Colon (tissue), 2 donors: ENCODE measurements around the gene AGAP1.

ENCODE experiments used
- FAIRE-seq: peaks from 2 replicates; lab custom pipeline; 2012; peaks lifted over from hg19 to GRCh38; lab: Jason Lieb, UNC
- donor health status: control.
- donor health status: control.

AGAP1 gene

DNA sequence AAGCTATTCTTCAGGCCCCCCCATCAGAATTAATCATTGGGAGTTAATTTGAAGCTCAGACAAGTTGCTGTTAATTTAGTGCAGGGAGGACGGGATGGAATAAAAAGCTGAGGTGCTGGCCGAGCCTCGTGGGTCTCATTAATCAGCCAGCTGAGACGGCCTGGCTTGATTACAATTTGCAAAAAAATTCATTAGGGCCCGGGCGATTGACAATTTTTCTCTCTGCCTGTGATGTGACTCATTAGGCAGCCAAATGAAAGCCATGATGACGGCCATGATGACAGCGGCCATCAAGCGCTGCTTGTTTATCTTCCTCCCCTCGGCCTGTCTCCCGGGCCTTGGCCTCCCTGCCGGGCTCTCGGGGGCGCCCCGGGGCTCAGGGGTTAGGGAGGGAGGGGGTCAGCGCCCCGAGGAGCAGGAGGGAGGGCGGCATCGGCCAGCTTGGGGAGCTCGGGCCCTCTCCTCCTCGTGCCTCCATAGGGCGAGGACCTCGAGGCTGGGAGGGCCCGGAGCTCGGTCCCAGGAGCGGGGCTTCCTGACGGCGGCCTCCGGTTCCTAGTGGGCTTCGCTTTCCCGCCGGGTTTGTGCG, 669.1 kb downstream of the AGAP1 start:
- FAIRE-seq: no peak

DNA sequence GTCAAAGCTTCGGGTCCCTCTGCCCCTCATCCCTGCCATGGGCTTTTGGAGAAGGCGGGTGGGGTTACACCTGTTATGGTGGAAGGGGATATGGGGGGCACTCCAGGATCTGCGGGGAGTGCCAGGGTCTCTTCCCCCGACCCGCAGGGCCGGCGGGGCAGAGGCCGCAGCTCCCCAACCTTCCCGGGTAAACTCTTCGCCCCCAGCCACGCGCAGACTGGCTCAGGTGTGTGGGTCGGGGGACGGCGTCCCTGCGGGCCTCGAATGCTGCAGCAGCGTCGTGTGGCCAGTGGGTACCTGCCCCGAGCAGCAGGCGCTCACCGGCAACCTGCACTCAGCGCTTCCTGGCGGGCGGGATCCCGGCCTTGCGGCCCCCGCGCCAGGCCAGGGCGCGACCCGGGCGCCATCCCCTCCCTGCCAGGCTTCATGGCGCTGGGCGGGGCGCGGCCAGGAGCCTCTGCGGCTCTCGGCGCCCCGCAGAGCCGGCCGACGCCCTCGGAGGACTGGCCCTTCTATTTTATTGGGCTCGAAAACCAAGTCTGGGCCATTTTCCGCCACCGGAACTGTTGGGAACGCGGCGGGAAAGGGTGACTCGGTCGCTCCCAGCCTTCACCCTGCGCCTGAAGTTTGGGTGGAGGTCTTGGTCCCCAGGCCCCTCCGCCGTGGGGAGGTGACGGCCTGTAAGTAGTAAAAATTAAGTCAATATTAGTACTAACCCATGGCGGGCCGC, 669.8 kb downstream of the AGAP1 start:
- FAIRE-seq: no peak

DNA sequence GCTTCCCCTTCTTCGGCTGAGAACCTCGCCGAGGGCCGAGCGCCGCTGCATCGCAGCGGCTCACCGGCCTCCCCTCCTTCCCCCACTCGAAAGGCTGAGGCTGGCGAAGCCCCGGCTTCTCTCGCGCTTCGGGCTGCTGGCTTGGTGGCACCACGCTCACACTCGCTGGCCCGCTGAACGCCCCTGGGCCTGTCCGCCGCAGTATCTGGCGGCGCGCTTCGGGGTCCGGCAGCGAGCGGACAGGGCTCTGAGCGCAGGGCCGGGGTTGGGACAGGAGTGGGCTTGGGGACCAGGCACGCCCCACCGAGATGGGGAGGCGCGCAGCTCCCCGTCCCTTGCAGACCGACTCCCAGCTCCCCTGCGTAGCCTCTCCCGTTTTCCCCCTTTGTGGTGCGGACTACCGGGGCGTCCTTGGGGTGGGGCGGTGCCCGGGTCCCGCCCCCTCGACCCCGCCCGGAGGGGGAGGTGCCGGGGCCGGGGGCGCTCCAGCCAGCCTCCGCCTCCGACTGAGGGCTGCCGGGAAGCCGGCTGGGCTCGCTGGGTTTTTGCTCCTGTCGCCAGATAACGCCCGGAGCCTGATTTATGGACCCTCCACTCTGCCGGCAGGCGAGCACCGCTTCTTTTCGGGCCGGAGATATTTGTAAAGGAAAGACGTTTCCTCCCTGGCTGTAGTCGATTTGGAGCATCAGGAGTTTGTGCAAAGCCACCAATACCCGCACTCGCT, 670.5 kb downstream of the AGAP1 start:
- FAIRE-seq: no peak

DNA sequence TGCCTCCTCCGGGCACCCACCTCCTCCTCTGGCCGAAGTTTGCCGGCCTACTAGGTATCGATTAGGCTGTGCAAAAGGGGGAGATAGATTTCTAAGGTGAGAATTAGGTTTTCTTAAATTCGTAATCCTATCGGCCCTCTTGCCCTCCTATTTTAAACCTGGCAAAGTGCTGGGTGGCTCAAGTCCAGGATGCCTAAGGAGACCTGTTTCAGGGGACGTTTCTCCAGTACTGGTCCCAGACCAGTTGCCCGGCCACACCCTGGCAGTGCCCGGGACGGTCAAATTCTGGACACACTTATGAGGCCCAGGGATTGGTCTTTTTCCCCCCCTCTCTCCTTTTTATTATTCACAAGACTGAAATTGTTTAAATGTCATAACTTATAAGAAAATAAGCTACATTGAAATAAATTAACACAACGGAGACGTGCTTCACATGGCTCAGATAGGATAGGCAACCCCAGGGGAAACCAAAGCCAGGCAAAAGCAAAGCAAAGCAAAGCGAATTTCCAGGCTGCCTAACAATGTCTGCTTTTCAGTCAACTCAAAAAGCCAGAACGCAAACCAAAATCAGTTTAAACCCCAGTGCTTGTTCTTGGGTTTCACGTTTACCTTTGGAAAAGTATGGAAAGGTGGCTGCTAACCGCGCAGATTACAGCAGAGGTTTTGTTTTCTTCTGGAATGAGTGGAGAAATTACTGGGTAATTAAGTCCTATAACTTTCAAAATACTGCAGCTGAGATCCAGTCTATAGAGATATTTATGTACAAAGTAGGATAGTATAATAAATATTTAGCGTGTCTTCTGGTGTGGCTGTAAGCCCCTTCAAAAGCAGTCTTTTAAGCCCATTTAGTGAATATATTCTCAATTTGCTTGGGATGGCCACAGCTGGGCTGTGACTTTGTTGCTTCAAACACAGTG, 671.3 kb downstream of the AGAP1 start:
- FAIRE-seq: no peak

DNA sequence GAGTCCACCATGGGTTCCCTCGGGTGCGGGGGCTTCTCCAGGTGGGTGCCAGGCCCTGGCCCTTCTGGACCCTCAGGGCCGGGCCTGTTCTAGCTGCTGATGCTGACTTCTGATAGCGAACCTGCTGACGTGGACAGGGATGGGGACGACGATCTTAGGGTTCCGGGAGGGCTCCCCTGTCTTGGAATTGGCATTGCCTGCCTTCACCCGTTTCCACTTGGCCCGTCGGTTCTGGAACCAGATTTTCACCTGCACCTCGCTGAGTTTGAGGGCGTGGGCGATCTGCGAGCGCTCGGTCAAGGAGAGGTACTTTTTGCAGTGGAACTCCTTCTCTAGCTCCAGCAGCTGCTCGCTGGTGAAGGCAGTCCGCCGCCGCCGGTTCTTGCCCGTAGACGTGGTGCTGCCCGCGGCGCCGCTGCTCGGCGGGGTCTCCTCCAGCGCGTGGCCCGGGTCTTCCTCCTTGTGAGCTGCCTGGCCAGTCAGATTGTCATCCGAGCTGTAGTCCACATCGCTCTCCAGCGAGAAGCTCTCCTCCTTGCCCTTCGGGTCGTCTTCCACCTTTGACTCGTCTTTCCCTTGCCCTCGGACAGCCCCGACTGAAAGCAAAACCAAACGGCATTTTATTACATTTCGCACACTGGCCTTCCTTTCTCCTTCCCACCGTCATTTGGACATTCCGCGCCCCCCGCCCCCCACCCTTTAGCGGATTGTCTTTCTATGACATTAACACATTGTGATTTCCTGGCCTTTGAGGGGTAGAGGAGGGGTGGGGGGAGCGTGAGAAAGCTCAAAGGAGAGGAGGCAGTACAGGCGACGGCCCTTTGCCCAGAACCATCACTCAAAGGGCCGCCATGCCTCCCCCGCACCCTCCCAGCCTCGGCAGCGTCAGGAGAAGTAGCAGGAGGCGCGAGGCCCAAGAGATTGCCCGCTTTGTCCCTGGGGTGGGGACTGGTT, 672.3 kb downstream of the AGAP1 start:
- no peak for FAIRE-seq

DNA sequence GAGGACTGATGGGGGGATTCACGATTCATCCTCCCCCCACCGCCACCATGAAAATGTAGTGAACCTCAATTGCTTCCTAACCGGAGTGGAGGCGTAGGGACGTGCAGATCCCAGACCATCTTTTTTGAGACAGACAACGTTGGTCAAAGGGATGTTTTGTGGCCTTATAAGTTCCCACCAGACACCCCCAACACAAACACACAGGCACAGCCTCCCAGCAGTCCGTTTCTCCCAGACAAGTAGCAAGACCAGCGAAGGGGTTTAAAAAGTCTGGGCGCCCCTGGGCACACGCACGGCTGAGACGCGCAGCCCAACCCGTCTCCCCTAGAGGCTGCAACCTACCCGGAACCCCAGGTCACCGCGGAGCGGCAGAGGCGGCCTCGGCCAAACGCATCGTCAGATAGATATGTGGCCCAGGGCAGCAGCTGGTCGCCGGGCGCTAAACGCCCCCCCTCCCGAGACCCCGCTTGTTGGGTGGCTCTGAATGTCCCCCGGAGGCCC, 673.0 kb downstream of the AGAP1 start:
- no peak for FAIRE-seq

DNA sequence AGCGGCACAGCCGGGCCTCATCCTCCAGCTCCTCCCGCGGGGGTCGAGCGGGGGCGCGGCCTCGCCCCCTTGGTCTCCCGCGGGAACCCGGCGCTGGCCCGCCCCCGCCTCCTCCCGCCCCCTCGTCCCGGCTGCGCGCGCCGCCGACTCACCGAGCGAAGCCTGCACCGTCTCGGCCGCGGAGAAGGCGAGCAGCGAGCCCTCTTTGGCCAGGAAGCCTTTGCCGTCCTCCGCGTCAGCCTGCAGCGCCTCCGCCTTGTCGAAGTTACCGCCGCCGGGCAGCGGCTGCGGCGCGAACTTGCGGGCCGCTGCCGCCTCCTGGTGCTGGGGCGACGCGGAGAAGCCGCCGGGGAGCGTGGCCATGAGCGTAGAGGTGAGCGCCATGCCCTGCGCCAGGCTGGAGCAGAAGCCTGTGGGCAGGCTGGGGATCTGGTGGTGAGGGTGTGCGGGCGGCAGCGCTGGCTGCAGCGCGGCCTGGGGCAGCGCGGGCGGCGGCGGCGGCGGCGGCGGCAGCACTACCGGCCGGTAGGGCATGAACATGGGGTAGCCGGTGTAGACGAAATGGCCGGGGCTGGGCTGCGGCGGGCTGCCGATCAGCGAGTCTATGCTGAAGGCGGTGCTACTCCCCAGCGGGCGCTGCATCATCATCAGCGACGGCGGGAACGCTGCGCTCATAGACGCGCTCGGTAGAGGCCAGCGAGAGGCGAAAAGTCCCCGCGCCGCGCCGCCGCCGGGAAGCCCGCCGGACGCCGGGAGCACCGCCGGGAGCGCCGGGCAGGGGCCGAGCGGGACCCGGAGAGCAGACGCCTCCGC, 673.7 kb downstream of the AGAP1 start:
- FAIRE-seq: no peak

DNA sequence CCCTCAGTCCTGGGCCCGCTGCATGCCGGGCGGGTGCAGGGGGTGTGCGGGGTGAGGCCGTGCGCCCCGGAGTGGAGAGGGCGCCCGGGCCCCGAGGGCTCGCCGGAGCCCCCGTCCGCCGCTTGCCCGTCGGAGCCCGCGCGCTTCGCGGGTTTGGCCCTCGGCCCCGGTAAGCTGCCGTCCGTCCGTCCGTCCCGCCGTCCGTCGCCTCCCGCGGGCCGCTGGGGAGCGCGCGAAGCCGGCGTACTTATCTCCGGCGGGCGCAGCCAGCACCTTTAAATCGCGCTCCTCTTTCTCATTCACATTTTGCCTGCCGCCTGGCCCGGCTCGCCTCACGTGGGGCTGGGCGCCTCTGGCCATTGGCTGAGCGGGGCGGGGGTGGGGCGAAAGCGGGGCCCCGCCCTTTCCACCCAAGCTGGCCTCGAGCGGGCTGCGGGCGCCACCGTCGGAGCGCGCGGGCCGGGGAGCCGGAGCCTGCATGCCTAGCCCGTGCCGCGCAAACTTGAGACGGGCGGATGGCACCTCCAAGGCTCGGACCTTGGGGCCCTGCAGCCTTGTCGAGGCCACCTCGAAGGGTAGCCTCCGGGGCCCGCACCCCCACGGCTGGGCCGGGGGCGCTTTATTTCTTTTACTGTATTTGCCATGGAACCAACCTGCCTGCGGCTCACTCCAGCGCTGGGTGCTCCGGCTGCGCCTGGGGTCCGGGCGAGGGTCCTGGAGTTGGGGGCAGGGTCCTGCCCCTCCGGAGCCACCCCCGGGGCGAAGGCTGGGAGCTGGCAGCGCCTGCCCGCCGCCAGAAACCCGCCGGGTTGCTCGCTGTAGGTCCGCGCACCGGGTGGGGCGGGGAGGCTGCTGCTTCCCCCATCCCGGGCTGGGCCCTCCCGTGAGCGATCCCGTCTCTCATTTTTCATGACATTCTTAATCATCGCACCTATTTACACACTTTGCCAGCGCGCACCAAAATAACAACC, 674.6 kb downstream of the AGAP1 start, which contains the start of gene GBX2:
Gene GBX2, minus strand, starts transcription at position 277 of the 971 bp plus-strand sequence. CDS start 415 bp downstream, outside the sequence.
- FAIRE-seq: no peak

DNA sequence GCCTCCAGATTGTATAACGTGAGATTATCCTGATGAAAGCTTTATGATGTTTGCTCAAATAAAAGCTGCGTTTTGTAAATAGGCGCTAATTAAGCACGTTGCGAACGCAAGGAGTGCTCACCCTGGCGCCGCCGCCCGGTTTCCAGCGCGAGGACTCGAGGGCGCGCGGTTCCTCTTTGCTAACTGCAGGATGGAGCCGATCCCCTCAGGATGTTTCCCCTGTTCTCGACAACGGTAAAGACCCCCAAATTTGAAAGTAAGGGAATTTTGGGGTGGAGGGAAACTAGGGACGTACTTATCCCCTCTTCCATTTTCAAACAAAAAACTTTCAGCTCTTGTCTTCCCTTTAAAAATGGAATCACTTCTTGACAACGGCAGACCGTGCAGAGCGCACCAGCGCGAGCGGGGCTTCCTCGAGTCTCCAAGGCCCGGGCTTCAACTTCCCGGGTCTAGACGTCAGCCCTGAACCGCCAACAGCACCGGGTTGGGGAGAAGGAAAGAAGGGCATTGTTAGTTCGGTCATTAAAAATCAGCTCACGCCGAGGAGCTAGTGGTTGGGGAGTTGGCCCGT, 675.4 kb downstream of the AGAP1 start:
- FAIRE-seq: no peak

DNA sequence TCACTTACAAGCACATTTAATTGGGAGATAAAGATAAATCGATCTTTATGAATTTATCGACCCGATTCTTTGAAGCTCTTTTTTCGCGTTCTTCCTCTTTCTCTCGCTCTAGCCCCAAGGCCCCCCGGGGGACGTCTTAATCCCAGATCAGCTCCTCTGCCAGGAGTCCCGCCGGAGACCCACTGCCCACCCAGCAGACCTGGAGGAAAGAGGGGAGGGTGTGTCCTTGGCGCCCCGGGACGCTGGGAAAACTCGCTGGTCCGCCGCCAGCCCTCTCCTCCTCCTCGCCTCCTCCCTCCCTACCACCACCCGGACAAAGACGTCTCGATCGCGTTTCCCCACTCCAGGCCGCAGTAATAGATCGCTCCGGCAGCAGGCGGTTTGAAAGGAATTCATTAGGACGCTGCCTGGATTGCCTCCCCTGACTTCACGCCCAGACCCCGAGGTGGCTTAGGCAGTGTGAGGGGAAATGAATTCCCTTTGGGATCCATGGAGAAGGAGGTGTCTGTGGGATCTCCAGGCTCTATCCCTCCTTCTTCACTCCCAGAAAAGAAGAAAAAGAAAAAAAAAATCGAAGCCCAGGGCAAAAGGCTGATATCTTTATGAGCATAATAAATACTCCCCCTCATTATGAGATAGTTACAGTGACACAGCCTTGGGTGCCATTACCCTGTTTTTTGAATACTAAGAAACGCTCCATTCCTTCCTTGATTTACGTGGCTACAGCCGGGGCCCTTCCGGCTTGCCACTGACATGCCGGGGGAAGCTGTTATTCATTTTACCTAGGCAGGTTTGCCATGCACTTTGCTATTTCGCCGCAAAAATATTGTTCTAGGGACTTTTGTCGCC, 676.1 kb downstream of the AGAP1 start:
- no peak for FAIRE-seq

DNA sequence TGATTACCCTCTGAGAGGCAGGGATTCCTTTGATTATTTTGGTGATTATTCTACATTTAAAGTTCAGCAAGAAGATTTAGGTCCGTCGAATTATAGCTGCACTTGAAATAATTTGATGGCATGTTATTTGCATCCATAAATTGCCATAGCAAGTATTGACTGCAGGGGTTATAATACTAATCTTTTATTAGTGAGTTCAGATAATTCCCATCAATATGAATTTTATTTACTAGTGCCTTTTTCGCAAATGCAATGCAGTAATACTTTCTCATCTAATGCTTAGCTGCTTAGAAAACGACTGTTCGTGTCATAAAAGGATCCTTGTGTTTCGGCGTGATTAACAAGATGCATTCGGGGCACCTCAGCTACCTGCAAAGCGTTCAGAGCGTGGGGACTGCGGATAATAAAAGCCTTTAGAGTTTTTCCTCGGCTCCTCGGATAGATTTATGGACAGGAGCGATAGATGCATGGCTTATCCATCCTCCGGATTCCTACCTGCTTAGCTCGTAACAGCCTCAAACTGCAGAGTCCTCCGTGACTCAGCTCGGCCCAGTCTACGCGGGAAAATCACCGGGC, 676.8 kb downstream of the AGAP1 start:
- FAIRE-seq: no peak

DNA sequence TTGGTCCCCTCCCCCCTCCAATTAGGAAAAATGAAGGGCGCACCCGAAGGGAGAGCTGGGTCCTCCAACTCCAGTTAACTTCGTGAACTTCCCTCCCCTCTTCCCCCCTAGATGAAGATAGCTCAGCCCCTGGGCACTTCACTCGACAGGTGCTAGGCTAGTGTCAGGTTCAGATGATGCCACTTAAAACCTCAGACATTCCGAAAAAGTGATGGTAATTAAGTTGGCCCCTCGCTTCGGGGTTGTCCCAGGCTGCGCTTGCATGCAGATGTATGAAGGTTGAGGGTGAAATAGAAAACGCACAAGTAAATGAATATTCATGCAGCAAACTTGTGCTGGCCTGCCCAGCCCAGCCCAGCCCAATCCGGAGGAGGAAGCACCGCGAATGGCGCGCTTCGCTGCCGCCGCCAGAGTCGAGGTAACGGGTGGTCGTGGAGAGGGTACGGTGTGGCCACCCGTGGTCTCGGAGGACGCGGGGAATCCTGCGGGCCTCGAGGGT, 677.4 kb downstream of the AGAP1 start:
- no peak for FAIRE-seq

DNA sequence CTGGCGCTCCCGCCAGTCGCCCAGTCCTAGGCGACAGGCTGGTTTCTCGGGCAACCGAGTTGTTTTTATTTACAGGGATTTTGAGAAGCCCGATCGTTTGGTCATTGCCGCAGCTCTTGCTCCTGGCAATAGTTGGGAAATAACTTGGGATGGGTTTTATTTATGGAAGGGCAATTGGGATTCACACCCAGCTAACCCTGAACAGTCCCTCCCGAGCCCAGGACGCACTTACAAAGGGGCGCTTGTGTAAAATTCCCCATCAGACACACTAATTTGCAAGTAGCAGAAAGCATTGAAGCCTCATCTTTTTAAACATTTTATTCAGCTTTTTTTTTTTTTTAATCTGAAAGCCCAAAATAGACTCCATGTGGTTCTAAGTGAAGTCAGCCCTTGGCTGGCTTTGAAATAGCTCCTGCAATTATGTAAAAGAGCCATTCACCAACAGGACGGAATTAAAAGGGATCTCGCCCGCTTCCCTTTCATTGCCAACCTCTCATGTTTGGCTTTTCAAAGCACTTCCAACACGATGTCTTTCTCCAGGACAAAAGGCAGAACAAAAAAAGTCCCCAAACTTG, 677.9 kb downstream of the AGAP1 start:
- FAIRE-seq: no peak

DNA sequence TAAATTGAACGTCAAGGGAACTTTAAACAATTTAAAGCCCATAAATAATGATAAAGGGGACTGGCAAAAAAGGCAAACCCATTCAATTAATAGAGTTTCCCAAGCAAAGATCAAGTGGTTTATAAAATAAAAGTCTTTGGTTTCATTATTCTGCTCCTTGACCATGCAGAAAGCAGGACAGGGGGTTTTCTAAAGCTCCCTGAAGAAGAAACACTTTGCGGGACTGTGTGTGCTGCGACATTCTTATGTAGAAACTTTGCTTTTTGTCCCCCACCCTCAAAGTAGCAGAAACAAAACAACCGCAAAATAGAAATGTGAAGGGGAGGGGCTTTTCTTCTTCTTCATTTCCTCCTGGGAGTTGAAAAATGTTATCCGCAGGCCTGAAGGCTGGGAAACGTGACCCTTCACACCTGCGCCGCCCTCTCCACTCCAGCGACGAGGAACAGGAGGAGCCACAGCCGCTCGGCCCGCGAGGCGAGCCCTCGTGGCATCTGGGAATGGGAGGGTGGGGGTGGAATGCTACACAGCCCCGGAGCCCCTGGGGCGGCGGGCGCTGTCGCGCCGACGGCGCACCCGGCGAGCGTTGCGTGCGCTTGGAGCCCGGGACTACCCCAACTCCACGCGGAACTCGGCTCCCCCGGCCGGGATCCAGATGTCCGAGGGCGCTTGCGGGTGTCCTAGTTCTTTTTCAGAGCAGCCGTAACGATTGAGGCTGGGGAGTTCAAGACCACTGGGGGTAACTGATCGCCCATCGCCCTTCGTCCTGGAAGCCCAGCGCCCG, 678.6 kb downstream of the AGAP1 start:
- FAIRE-seq: no peak

DNA sequence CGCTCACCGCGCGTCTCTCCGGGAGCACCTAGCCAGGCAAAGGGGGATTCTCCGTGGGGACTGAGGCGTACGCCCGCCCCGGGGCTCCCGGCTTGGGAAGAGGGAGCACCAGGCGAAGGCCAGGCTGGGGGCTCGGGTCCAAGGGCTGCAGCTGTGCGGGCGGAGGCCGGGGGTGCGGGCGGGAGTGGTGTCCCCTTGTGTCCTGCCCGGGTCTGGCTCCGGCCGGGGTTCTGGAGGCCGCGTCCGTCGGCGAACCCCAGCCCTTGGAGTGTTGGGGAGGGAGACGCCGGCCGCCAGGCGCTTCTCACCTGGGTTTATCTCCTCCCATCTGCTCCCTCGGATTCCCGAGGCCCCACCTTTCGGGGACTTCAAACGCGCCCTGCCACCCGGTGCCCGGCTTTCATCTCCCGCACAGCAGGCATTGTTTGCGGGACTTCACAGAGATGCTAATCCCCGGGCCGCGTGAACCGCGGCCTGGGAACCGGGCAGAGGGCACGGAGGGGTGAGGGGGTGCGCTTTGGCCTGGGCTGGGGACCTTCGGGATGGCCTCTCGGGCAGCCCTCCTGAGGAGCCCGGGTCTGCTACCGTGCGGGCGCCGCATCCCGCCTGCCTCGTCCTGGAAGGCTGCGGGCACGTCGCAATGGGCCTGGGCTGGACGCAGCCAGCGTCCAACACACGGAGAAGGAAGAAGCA, 679.3 kb downstream of the AGAP1 start:
- FAIRE-seq: no peak
